GM21529 (cell line): ENCODE data around the gene CCDC61.

Source experiments
- ATAC-seq: cut with Tn5 transposase; IDR thresholded peaks from one replicate; pipeline ENCODE4 v1.9.1; 2021; ENCODE audit not compliant: unreplicated experiment

The CCDC61 gene

GRCh38 chr19:46015687-46016425, 20.6 kb downstream of the CCDC61 start:
- ATAC-seq: peak; percentile 20

GRCh38 chr19:46016426-46017094, 21.3 kb downstream of the CCDC61 start:
- ATAC-seq: peak; percentile 56

- no peak for ATAC-seq
Measured at GRCh38 chr19:46017095-46017429, 21.8 kb downstream of the CCDC61 start.

- no peak for ATAC-seq
Measured at GRCh38 chr19:46017874-46018675, 22.8 kb downstream of the CCDC61 start.

GRCh38 chr19:46018729-46019251, 23.5 kb downstream of the CCDC61 start:
- no peak for ATAC-seq

GRCh38 chr19:46019270-46019669, 24.0 kb downstream of the CCDC61 start:
- ATAC-seq: no peak

- no peak for ATAC-seq
Measured at GRCh38 chr19:46020819-46021125, 25.5 kb downstream of the CCDC61 start.

GRCh38 chr19:46021531-46022041, 26.3 kb downstream of the CCDC61 start:
- no peak for ATAC-seq

- no peak for ATAC-seq
Measured at GRCh38 chr19:46022061-46022430, 26.8 kb downstream of the CCDC61 start.

- no peak for ATAC-seq
Measured at GRCh38 chr19:46022431-46023310, 27.4 kb downstream of the CCDC61 start, which contains the start of gene PGLYRP1. Gene PGLYRP1 (minus strand): TSS chr19:46023053. CDS start chr19:46023021, 32 bp downstream.

- ATAC-seq: no peak
Measured at GRCh38 chr19:46023311-46023779, 28.1 kb downstream of the CCDC61 start.

GRCh38 chr19:46025835-46026234, 30.6 kb downstream of the CCDC61 start:
- no peak for ATAC-seq

- ATAC-seq: no peak
Measured at GRCh38 chr19:46030812-46031550, 35.7 kb downstream of the CCDC61 start.

GRCh38 chr19:46031781-46032596, 36.7 kb downstream of the CCDC61 start:
- ATAC-seq: no peak

- ATAC-seq: no peak
Measured at GRCh38 chr19:46032597-46033025, 37.3 kb downstream of the CCDC61 start.

- ATAC-seq: no peak
Measured at GRCh38 chr19:46033401-46033800, 38.1 kb downstream of the CCDC61 start.

- no peak for ATAC-seq
Measured at GRCh38 chr19:46035546-46035945, 40.3 kb downstream of the CCDC61 start.

GRCh38 chr19:46035986-46036743, 40.9 kb downstream of the CCDC61 start:
- ATAC-seq: no peak
